Liver (tissue), 3 donors: Measurements from ENCODE around the gene DUSP9.

Experiments
- SP1 ChIP-seq: IDR thresholded peaks from 2 replicates; pipeline ENCODE4 v1.6.1; 2018; ENCODE audit warnings: antibody characterized with exemption, mild to moderate bottlenecking
- TF ChIP-seq, protein P1 (sequence below): fragments of 150-350 bp; IDR thresholded peaks from 2 replicates; pipeline ENCODE4 v1.5.1; 2017; ENCODE audit warnings: improper control_type of control experiment, low read depth, low read length; ENCODE audit not compliant: missing input control
- donor health status: healthy.
- donor health status: healthy.

DNA sequence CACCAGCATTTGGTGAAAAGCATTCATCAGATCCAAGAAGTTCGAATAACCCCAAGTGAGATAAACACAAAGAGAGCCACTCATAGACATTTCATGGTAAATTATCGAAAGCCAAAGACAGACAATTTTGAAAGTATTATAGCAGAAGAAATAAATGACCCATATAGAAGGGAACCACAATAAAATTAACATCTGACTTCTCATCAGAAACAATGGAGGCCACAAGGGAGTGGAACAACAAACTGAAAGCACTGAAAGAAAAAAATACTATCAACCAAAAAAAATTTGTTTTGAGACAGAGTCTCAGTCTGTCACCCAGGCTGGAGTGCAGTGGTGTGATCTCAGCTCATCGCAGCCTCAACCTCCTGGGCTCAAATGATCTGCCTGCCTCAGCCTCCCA lies 12.3 kb downstream of the DUSP9 start:
- TF ChIP-seq, protein P1, sequence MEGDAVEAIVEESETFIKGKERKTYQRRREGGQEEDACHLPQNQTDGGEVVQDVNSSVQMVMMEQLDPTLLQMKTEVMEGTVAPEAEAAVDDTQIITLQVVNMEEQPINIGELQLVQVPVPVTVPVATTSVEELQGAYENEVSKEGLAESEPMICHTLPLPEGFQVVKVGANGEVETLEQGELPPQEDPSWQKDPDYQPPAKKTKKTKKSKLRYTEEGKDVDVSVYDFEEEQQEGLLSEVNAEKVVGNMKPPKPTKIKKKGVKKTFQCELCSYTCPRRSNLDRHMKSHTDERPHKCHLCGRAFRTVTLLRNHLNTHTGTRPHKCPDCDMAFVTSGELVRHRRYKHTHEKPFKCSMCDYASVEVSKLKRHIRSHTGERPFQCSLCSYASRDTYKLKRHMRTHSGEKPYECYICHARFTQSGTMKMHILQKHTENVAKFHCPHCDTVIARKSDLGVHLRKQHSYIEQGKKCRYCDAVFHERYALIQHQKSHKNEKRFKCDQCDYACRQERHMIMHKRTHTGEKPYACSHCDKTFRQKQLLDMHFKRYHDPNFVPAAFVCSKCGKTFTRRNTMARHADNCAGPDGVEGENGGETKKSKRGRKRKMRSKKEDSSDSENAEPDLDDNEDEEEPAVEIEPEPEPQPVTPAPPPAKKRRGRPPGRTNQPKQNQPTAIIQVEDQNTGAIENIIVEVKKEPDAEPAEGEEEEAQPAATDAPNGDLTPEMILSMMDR: no peak
- TF ChIP-seq SP1: no peak
